ENCODE measurements around the gene TMEM169.

DNA sequence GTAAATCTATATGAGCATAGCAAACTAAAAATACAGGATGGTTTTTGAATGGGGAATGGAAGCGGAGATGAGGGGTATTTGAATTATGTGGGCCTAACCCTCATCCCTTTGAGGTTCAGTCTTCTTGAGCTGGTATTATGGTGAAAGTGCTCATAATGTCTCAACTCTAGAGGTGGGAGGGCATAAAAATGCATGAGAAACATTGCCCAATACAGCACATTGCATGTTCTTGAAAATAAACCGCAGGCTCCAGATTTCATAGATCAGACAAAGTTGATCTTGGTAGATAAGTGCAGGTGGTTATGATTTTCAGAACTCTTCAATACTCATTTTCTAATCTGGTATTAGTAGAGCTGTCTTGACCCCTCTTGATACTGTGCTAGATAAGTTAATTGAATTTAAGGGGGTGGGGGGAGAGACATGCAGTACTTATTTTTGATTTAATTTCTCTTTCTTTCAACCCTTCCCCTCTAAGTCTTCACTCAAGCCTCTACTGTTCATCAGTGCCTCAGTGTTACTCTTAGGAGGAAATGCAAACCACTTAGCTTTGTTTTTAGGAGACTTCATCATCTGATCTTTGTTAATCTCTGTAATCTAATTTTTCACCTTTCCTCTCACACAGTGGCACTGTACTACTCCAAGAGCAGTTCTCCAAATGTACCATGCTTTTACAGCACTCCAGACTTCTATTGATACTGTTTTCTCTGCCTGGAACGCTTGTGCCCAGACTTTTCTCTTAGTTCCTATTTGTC, 49.6 kb downstream of the TMEM169 start:
- no peak for TF ChIP-seq AKAP8 (CRISPR knock-in tag; IDR thresholded peaks at IDR 0.05)
- no peak for TF ChIP-seq KLF13 (CRISPR knock-in tag; IDR thresholded peaks at IDR 0.05)
